D721Med (cell line): ENCODE data around the gene DAB2IP.

ENCODE experiments used
- DNase-seq: peaks from one replicate; pipeline ENCODE4 v3.0.0; 2011; ENCODE audit warnings: low spot score; ENCODE audit not compliant: insufficient read length
- FAIRE-seq: peaks from 2 replicates; lab custom pipeline; 2011; peaks lifted over from hg19 to GRCh38; lab: Jason Lieb, UNC
- TF ChIP-seq, protein P1 (sequence below): IDR thresholded peaks from 2 replicates; pipeline ENCODE4 v1.5.1; 2012; ENCODE audit warnings: mild to moderate bottlenecking, control low read depth; ENCODE audit not compliant: insufficient read depth; ENCODE audit errors: missing control alignments

The DAB2IP gene

DNA sequence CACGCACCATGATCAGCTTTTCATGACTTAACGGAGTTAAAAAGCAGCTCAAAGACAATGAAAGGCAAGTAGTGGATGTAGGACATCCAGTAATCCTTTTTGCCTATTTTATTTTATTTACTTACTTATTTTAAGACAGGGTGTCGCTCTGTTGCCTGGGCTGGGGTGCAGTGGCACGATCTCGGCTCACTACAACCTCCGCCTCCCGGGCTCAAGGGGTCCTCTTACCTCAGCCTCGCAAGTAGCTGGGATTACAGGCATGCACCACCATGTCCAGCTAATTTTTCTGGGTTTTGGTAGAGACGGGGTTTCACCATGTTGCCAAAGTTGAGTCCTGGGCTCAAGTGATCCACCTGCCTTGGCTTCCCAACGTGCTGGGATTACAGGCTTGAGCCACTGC, 148.9 kb downstream of the DAB2IP start:
- TF ChIP-seq, protein P1, sequence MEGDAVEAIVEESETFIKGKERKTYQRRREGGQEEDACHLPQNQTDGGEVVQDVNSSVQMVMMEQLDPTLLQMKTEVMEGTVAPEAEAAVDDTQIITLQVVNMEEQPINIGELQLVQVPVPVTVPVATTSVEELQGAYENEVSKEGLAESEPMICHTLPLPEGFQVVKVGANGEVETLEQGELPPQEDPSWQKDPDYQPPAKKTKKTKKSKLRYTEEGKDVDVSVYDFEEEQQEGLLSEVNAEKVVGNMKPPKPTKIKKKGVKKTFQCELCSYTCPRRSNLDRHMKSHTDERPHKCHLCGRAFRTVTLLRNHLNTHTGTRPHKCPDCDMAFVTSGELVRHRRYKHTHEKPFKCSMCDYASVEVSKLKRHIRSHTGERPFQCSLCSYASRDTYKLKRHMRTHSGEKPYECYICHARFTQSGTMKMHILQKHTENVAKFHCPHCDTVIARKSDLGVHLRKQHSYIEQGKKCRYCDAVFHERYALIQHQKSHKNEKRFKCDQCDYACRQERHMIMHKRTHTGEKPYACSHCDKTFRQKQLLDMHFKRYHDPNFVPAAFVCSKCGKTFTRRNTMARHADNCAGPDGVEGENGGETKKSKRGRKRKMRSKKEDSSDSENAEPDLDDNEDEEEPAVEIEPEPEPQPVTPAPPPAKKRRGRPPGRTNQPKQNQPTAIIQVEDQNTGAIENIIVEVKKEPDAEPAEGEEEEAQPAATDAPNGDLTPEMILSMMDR = no peak
- no peak for FAIRE-seq

DNA sequence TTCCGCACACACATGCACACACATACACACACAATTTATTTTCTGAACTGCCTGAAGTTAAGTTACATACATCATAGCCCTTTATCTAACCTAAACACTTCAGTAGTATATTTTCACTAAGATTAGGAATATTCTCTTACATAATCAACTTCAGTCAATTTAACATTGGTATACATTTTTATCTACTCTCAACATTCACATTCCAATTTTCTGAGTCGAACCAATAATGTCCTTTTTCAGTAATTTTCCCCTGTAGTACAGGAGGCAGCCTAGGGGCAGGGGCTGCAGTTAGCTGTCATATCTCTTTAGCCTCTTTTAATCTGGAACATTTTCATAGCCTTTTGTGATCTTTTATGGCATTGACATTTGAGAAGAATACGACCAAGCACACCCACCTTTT, 150.1 kb downstream of the DAB2IP start:
- no peak for DNase-seq
- TF ChIP-seq, protein P1 = no peak
- FAIRE-seq = no peak

More for the DNA sequence above, 148.9 kb downstream of the DAB2IP start:
- no peak for DNase-seq

DNA sequence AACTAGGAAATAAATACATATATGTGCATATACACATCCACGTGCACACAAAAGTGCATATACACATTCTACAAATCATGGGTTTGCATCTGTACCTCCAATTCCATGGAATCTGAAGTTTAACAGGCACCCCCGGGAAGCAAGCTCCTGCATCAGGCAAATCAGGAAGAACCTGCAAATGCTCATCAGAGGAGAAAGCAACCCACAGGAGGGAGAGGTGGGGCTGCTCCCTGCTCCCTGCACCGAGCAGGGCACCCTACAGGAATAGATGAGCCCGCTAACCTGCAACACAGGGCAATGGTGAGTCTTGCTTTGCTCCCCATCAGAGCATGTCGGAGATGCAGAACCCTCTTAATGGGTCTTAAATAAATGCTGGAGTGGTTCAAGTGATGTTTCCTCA, 151.3 kb downstream of the DAB2IP start:
- FAIRE-seq = no peak

DNA sequence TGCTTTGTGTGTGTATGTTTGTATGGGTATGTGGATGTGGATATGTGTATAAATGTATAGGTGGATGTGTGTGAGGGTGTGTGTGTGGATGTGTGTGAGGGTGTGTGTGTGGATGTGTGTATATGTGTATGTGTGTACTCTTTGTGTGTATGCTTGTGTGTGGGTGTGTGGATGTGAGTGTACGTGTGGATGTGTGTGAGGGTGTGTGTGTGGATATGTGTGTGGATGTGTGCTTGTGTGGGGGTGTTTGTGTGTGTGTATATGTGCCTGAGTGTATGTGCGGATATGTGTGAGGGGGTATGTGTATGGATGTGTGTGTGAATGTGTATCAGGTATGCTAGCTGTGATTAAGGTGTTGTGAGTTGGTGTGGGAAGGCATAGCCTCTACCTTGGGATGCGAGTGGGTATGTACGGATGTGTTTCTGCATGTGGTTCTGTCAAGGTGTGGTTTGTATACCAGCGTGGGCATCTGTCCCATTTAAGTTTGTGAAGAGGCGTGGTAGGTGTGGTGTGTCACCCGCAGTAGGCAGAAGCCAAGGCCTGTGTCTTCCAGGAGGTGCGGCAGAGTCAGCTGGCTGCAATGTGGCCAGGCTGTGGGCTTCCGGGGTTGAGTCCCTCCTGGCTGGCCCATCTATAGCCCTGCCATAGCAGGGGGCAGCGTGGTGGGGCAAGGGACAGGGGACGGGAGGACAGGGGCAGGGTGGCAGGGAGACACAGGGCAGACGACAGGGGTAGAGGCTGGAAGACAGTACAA, 155.8 kb downstream of the DAB2IP start:
- TF ChIP-seq, protein P1 = no peak
- no peak for FAIRE-seq

More for the DNA sequence above, 151.3 kb downstream of the DAB2IP start:
- no peak for DNase-seq
- TF ChIP-seq, protein P1 = no peak

DNA sequence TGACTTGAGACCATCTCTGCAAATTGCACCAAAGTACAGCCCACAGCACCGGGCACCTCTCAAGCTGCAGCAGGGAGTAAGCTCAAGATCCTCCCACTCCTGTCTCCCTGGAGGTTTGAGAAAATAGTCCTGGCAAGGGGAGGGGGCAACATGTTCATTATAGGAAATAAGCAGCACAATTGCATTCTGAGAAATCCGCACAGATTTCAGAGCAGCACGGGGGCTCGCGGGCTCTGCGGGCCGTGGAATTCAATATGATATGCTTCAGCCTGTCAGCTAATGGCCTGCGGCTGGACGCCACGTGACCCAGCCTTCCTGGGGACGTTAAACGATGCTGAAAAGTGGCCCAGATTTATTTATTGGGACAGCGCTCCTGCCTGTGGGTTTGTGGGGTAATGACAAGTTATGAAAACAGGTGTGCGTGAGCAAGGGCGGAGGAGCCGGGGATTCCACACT, 156.4 kb downstream of the DAB2IP start:
- FAIRE-seq = no peak
- no peak for DNase-seq
- TF ChIP-seq, protein P1 = no peak

More for the DNA sequence above, 155.8 kb downstream of the DAB2IP start:
- no peak for DNase-seq

DNA sequence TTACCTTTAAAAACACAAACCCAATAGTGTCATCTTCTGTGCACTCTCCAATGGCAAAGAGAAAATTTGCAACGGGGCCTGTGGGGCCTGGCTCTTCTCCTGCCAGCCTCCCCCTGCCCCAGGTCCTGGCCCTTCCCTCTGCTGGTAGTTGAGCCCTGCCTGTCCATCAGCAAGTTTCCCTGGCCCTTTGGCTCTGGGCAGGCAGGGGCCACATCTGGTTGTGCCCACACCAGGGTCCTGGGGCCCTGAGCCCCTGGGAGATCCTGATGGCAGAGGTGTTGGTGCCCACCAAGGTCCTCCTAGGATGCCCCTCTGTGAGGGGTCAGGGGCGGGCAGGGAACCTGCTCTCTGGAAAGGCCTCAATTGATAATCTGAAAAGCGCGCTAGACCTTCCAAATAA, 157.3 kb downstream of the DAB2IP start:
- FAIRE-seq (no peak), DNase-seq (no peak)
- TF ChIP-seq, protein P1 = no peak

DNA sequence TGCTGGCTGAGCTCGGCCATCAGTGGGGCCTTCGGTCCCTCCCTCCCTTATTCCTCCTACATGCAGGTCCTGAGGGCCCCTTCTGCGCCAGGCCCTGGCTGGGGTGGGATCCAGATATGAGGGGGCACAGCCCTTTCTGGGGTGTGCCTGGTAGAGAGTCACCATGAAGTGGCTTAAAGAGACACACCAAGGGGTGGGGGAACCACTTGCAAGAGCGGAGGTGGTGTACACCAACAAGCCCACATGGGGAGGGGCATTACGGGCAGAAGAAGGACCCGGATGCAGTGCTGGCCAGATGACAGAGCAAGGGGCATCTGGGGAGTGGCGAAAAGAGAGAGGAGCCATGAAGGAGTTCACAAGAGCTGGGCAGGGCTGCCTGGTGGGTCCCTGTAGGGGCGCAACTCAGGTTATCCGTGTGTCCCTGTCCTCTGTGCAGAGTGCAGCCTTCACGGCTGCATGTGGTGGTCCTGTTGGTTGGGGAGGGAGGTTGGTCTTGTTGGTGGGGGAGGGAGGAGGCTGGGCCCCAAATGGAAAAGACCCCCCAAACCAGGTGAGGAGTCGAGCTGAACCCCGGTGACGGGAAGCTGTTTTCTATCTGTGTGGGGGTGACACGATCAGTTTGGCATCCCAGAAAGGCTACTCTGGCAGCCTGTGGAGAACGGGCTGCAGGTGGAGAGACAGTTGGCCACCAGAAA, 158.1 kb downstream of the DAB2IP start:
- TF ChIP-seq, protein P1 = no peak
- no peak for FAIRE-seq
- DNase-seq = no peak
